ENCODE results near the gene XPO4.
"Not testable (repeated sequence)": the region's sequence is repeated elsewhere in the genome, so short reads cannot be mapped to it uniquely, and the experiment has no call there.

The XPO4 gene

DNA sequence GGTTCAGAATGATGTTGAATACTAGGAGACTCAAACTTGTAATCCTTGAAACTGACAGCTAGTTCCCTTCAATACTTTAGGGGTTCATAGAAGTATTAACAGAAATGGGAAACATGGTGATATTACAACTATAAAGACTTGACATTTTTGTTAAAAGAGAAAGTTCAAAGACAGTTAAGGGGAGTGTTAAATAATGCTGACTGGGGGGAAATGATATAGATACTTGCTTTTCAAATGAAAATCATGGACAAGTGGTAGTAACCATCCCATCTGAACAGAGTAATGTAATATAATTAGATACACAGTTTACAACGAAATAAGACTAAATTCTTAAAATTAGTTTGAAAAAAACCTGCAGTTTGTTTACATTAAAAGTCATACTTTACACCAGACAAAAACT, 122.2 kb downstream of the XPO4 start:
- no peak for DNase-seq

DNA sequence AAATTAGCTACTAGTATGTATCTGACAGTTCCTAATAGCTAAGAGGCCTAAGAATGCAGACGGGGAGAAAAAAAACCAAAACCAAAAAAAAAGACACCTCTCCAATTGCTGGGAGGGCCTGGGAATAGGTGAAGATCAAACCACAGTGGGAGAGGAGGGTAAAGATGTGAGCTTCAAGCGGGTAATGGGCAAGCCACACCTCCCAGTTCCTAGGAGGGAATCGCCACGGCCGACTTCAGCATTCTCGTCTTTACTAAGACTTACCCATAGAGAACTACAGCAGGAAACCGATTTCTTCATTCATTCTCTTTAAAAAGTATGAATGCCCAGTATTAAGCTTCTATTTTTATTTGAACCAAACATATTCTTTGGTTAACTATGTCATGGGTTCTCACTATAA, 123.1 kb downstream of the XPO4 start:
- no peak for DNase-seq

DNA sequence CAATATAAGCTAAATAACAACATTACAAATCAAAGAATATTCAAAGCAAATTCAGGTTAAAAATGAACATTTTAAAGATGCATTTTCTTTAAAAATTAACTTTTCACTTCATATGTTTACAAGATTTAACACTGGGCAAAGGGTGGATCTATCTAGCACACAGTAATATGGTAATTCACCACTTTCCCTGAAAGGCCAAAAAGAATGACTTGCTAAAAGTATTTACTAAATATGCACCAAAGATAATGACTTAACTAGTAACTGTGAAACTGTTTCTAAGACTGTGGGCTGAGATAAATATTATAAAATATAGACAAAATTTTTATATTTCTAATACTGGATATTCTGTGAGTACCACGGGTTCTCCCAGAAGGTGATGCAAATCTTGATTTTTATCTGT, 124.2 kb downstream of the XPO4 start:
- no peak for DNase-seq

DNA sequence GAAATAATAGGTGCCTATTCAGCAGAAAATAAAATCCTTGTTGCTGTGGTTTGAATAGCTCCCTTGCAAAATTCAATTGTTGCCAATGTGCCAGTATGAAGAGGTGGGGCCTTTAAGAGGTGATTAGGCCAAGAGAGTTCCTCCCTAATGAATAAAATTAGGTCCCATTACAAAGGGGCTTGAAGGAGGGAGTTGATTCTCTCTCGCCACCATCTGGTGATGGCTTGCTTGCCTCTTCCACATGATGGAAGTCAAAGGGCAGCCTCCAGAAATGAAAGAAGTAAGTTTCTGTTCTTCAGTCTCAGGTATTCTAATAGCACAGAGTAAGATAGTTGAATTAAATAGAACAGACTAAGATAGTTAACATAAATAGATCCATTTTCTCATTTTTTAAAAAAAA, 125.8 kb downstream of the XPO4 start:
- no peak for DNase-seq

DNA sequence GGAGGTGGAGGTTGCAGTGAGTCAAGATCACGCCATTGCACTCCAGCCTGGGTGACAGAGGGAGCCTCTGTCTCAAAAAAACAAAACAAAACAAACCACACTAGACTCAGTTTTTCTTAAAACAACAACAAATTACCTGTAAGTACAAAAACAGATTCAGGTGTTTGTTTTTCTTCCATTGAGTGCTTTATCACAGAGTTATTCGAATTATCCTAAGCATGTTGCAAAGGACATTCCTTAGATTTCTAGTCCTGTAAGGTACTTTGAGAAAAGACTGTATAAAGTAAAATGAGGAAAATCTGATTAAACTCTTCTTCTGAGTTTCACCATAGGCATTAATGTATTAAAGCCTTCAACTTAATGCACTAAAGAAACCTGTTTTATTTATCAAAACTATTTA, 126.6 kb downstream of the XPO4 start:
- DNase-seq = no peak

DNA sequence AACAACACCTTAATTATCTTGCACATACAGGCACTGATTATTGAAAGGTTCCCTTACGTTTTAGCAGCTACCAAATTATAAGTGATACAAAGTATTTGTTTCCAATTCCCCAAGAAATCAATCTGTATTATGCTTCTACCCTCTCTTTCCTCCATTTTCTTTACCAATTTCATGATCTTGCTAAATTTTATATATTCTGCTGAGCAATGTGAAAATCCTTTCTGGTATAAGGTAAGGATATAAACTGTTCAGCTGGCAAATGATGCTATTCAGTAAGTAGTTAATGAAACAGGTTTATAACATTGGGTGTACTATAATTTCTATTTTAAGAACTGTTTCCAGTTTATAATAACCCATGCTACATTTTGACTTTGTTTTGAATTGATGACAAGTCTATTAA, 127.8 kb downstream of the XPO4 start:
- no peak for DNase-seq

DNA sequence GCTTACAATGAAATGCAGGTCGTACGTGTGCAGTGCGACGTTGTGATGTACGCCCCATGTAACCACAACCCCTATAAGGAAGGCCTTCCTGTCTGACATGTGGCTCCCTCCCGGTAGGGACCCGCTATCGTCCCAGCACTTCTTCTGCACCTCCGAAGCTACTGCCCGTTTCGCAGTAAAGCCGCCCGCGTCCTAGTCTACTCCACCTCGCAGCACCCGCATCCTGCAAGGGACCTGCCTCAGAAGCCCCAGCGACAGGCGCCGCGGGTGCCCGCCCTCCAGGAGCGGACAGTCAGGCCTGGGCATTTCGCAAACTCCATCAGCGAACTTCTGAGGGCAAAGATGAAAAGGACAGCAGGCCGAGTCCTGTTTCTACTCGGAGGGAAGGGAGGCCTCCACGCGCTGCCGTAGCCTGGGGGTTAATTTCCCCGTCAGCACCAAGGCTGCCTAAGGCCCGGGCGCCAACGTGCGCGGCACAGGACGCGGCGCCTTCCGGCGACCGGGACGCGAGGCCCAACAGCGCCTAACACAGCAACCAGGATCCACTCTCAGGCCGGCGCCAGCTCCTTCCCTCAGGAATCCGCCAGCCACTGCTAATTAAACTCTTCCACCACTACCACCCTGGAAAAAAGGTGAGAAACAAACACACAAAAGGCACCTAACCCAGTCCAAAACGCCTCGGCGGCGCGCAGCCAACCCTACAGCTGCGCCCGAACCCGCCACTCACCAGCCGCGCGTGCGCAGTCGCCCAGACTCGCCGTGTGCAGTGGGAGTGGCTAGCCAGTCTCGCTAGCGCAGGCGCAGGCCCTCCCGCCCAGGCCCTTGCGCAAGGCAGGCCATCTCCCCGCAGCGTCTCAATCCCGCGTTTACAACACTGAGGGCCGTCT, 129.1 kb downstream of the XPO4 start, which contains the start of gene EEF1AKMT1:
TSS of gene EEF1AKMT1 (minus strand) at position 768 of the 887 bp plus-strand sequence. CDS start 16,363 bp downstream, outside the sequence.
- DNase-seq = peak; percentile 84 to 96 (median 90)

DNA sequence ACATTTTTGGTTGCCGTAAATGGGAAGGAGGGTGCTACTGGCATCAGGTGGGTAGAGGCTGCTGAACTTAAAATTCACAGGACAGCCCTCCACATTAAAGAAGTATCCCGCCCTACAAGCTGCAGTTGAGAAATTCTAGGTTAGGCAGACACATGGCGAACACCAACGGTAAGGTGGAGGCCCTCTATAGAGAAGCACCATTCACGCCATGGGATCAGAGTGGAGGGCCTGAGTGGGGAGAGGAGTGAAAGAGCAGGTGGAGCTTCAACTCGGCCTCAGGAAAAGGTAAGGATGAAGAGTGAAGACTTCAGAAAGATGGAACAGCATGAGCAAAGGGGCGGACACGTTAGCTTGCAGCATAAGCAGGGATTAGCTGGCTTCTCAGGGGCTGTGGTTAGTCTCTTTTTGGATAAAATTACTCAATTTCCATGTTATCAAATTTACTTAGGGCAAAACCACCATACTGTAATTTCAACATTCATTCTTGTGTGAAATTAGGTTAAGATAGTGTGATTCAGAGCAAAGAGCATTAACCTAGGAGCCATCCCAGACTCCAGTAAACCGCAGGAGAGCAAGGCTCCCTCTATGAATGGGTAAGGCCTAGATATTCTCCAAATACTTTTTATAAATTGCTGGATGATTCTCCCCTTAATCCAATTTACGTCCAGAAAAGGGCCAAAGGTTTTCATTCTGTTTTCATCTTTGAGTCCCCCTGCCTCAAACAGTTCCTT, 130.0 kb downstream of the XPO4 start:
- DNase-seq = peak in 1 of 5 experiments; percentile 5

DNA sequence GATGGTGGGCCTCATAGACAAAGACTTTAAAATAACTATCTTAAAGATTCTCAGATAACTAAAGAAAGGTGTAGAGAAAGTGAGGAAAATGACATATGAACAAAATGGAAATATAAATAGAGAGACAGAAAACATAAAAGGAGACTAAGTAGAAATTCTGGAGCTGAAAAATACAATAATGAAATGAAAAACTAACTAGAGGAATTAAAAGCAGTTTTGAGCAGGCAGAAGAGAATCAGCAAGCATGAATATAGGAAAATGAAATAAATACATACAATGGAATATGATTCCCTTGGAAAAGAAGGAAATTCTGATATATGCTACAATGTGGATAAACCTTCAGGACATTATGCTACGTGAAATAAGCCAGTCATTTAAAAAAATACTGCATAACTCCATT, 132.7 kb downstream of the XPO4 start:
- DNase-seq = no peak

DNA sequence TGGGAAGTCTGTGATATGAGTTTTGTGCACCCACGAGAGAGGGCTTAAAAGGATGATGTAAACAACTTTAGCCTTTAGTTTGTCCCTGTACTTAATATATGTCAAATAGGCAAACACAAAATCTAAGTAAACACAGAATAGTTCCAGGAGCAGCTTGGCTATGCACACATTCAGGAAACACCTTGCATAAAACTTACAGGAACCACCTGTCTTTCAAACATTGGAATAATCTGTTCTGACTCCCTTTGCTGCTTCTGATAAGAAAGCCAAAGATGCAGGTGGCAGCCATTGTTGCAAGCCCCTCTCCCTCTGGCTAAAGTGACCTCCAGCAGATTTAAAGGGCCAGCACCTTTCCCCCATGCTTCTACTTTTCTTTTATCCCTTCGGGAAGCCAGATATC, 133.5 kb downstream of the XPO4 start:
- DNase-seq = no peak

DNA sequence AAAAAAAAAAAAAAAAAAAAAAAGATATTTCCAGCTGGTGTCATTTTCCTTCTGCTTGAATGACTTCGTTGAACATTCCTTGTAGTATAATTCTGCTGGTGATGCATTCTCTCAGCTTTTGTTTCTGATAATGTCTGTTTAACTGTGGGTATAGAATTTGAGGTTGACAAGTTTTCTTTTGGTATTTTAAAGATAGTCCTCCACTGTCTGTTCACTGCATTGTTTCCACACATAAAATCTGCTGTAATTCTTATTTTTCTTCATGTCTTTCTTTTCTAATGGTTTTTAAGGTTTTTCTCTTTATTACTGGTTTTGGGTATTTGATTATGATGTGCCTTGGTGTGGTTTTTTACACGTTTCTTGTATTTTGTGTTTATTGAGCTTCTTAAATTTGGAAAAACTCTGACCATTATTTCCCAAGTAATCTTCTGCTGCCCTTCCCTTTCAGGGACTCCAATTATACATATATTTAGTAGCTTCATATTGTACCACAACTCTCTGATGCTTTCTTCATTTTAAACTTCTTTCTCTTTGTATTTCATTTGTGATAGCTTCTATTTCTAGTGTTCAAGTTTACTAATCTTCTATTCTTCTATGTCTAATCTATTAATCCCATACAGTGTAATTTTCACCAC, 135.1 kb downstream of the XPO4 start:
- DNase-seq = no peak

DNA sequence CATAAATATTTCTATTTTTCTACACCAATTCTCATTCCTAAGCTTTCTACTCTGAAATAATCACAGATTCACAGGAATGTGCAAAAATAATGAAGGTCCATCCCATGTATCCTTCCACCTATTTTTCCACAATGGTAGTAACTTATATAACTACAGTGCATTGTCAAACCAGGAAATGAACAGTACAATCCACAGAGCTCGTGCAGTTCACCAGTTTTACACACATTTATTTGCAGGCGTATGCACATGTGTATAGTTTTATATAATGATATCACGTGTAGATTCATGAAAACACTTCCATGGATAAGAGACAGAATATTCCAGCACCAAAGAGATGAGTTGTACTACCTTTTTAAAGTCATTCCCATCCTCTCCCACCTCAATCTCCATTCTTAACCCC, 141.7 kb downstream of the XPO4 start:
- DNase-seq = no peak

DNA sequence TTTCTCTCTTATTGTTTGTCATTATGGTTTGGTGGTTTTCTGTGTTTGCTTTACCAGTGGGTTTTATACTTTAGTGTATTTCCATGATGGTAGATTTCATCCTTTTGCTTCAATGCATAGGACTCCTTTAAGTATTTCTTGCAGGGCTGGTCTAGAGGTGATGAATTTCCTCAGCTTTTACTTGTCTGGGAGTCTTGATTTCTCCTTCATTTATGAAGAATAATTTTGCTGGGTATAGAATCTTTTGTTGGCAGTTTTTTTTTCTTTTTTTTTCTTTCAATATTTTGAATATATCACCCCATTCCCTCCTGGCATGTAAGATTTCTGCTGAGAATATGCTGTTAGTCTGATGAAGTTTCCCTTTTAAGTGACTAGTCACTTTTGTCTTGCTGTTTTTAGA, 148.5 kb downstream of the XPO4 start:
- DNase-seq = no peak

DNA sequence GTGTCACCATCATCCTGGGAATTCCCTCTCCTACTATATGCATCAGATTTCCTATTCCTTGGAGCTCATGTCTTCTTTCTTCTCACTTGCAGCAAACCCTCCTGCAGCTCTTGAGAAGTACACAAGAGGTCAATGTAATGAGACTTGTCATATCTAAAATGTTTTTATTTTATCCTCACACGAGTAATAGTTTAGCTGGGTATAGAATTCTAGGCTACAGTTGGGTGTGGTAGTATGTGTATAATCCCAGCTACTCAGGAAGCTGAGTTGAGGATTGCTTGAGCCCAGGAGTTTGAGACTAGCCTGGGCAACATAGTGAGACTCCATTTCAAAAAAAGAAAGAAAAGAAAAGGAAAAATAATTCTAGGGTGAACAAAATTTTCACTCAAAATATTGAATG, 153.2 kb downstream of the XPO4 start:
- DNase-seq = no peak

DNA sequence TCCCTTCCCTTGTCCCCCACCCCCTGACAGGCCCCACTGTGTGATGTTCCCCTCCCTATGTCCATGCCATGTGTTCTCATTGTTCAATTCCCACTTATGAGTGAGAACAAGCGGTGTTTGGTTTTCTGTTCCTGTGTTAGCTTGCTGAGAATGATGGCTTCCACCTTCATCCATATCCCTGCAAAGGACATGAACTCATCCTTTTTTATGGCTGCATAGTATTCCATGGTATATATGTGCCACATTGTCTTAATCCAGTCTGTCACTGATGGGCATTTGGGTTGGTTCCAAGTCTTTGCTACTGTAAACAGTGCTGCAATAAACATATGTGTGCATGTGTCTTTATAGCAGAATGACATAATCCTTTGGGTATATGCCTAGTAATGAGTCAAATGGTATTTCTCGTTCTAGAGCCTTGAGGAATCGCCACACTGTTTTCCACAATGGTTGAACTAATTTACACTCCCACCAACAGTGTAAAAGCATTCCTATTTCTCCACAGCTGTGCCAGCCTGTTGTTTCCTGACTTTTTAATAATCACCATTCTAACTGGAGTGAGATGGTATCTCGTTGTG, 158.6 kb downstream of the XPO4 start:
- DNase-seq = not testable (repeated sequence)

DNA sequence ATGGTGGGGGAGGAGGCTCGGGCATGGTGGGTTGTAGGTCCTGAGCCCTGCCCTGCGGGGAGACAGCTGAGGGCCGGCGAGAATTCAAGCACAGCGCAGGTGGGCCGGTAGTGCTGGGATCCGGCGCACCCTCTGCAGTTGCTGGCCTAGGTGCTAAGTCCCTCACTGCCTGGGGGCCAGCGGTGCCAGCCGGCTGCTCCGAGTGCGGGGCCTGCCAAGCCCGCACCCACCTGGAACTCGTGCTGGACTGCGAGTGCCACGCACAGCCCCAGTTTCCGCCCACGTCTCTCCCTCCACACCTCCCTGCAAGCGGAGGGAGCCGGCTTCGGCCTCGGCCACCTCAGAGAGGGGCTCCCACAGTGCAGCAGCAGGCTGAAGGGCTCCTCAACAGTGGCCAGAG, 162.5 kb downstream of the XPO4 start:
- DNase-seq = no peak

DNA sequence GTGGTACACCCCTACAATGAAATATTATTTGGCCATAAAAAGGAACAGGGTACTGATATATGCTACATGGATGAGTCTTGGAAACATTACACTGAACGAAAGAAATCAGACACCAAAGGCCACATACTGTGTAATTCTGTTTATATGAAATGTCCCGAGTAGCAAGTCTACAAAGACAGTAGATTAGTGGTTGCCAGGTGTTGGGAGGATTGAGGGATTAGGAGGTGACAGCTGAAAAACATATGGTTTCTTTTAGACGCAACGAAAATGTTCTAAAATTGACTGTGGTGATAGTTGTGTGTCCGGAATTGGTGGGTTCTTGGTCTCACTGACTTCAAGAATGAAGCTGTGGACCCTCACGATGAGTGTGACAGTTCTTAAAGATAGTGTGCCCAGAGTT, 163.9 kb downstream of the XPO4 start:
- DNase-seq = no peak

DNA sequence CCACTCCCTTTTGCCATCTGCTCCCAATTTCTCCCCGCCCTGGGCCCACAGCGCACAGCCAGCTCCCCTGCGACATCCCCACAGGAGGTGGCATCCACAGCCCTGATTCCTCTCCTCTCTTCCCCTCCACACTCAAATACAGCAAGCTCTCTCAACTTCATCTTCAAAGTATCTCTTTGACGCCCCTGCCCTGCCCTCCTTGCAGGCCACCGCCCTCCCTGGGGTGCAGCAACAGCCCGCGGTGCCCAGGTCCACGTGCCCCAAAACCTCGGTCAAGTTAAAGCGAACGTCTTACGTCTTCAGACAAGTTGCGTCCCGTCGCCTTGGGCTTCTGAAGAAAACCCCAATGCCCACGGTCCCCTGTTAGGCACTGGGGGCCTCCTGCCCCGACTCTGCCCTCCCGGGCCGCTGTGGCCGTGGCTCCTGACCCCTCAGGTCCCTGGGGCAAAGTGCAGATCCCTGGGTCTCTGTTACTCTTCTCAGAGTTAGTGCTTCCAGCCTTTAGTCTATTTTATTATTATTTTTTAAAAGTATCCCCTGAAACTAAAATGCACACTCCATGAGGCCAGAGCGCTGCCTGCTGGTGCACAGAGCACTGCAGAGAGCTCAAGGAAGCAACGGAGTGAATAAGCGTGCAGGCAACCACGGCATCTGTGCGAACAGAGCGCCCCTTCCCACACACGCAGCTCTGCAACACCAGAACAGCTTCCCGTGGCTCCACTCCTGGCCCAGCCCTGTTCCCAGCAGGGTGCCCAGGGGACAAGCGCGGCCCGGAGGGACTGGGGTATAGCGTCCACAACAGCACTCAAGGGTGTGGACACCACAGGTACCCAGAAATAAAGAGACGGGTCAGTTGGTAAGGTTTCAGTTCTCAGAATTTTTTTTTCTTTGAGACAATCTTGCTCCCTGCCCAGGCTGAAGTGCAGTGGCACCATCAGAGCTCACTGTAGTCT, 172.6 kb downstream of the XPO4 start:
- no peak for DNase-seq

DNA sequence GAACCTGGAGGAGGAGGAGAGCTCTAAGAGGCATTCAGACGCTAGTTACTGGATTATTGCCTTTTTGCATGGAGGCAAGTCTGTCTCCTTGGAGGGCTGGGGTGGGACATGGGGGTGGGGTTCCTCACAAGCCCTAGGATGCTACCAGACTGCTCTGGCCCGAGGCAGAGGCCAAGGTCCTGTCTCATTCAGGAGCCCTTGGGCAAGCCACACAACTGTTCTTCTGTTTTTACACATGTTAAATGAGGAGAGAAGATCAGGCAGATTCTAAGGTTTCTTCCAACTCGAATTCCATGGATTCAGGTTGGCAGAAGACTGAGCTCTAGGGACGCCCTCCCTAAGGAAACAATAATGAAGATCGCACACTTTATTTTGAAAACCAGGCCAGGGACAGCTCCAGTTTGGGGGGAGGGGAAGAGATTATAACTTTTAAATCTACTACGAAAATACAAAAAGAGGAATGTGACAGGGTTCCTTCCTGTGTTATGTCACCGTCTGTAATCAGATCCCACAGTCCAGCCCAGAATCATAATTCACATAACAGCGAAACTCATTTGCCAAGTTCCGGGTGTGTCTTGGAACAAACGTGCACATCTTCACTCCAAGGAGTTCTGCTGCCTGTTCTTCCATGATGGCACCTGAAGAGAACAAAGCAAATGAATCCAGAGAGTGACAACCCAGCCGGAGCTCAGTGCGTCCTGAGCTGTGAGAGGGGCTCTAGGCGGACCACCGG, 173.8 kb downstream of the XPO4 start:
- no peak for DNase-seq

DNA sequence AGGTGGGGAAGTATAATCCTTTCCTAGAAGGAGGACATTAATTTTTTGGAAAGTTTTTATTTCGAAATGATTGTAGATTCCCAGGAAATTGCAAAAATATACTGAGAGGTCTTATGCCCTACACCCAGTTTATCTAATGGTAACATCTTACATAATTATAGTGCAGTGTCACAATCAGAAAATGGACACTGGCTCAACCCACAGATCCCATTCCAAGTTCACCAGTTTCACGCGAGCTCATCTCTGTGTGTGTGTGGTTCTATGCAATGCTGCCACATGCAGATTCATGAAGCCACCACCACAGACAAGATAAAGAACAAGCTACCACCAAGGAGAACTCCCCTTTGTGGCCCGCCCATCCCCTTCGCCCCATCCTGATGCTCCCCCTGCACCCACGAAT, 174.7 kb downstream of the XPO4 start:
- no peak for DNase-seq

Data from T-helper 2 cell (primary cell).